Caco-2 (cell line): Measurements from ENCODE around the gene E2F4. TPM values are rescaled to one million over a fixed set of nuclear protein-coding genes. Genes with fewer than 3 reads are reported as not detected.

Source experiments
- BruUV-seq: library from RNA; stranded (reverse); fragments of 400-500 nt; replicated peaks from 2 replicates; lab custom pipeline; 2021; lab: Mats Ljungman, UMichigan
- CTCF ChIA-PET: fragments of 300-600 bp; sonication (Branson Sonifier 250); formaldehyde crosslinking; loops from one replicate; lab custom pipeline; 2022; ENCODE audit warnings: antibody characterized with exemption; lab: Charles Lee
- POLR2A ChIA-PET: fragments of 300-600 bp; sonication (Branson Sonifier 250); formaldehyde crosslinking; loops from one replicate; lab custom pipeline; 2022; ENCODE audit warnings: antibody characterized with exemption; lab: Charles Lee
- DNase-seq, 2 experiments: peaks; one replicate each; pipeline versions ENCODE4 v3.0.0 to v3.0.0-alpha.2; 2020 to 2022
- H3K27me3 ChIP-seq: replicated peaks from 2 replicates; pipeline ENCODE4 v1.6.0; 2011; ENCODE audit warnings: low read length; ENCODE audit not compliant: control insufficient read depth, insufficient read depth
- H3K36me3 ChIP-seq: 2 replicates; pipeline ENCODE4 v1.5.1; 2011; ENCODE audit warnings: low read length; ENCODE audit not compliant: control insufficient read depth, insufficient read depth
- H3K4me1 ChIP-seq: fragments of 250-450 bp; sonication (Bioruptor Pico); 2 replicates; pipeline ENCODE4 v1.5.1; 2020; ENCODE audit warnings: mild to moderate bottlenecking
- H3K4me3 ChIP-seq: 2 replicates; pipeline ENCODE4 v1.5.1; 2011; ENCODE audit warnings: low read depth, mild to moderate bottlenecking, control low read depth, low read length
- H3K9me3 ChIP-seq: fragments of 250-450 bp; sonication (Bioruptor Pico); 2 replicates; pipeline ENCODE4 v1.5.1; 2020; ENCODE audit warnings: mild to moderate bottlenecking, moderate library complexity
- H3K27ac Mint-ChIP-seq: one replicate; pipeline ENCODE4 v1.8.0; 2022; ENCODE audit warnings: mixed read lengths; ENCODE audit not compliant: unreplicated experiment
- H3K27me3 Mint-ChIP-seq: one replicate; pipeline ENCODE4 v1.8.0; 2022; ENCODE audit warnings: mixed read lengths; ENCODE audit not compliant: insufficient read depth, unreplicated experiment
- H3K36me3 Mint-ChIP-seq: one replicate; pipeline ENCODE4 v1.8.0; 2022; ENCODE audit warnings: mild to moderate bottlenecking, mixed read lengths; ENCODE audit not compliant: insufficient read depth, unreplicated experiment
- H3K4me1 Mint-ChIP-seq: one replicate; pipeline ENCODE4 v1.8.0; 2022; ENCODE audit warnings: low read depth, mixed read lengths; ENCODE audit not compliant: unreplicated experiment
- H3K4me3 Mint-ChIP-seq: one replicate; pipeline ENCODE4 v1.8.0; 2022; ENCODE audit warnings: mild to moderate bottlenecking, moderate library complexity, mixed read lengths; ENCODE audit not compliant: unreplicated experiment
- H3K9me3 Mint-ChIP-seq: one replicate; pipeline ENCODE4 v1.8.0; 2022; ENCODE audit warnings: mixed read lengths; ENCODE audit not compliant: unreplicated experiment
- CTCF ChIP-seq, 2 experiments: fragments of 200-600 bp in 1 of 2; IDR thresholded peaks; 1 replicate in 1 of 2; 2 replicates in 1 of 2; pipeline versions ENCODE4 v1.5.1 to v1.8.0; 2011 to 2022; ENCODE audit warnings: antibody characterized with exemption in 1 of 2, control low read depth in 1 of 2, inconsistent platforms in 1 of 2, low read depth in 1 of 2, low read length in 1 of 2, mild to moderate bottlenecking in 1 of 2, moderate library complexity in 1 of 2; ENCODE audit not compliant: insufficient read depth in 1 of 2, severe bottlenecking in 1 of 2, unreplicated experiment in 1 of 2
- intact Hi-C: fragments of 100-400 bp; cut with micrococcal nuclease; formaldehyde crosslinking; loops from one replicate; pipeline ENCODE4 v1.10.0; 2022; ENCODE audit not compliant: unreplicated experiment
- total RNA-seq: library from RNA; stranded (reverse); gene quantifications from 2 replicates; pipeline ENCODE4 v1.2.3, GENCODE V29; 2022

E2F4 gene
- total RNA-seq, 1 experiment from 2014 or later, result 115 TPM

GRCh38 chr16:67237396-67238277, 45.7 kb downstream of the E2F4 start:
- no TSS peak for BruUV-seq
- no peaks in the 10 kb centered on the region for H3K27me3 Mint-ChIP-seq
- DNase-seq, result no peak
- POLR2A ChIA-PET, result interaction anchor here (1.0 kb wide), 1 partner anchor 9 kb away, joined by 3 read pairs; the partner anchor contains the start of gene FHOD1
- H3K4me3 Mint-ChIP-seq, result no peak overlapping the region
- peaks cover 59% of the 10 kb centered on the region for H3K36me3 Mint-ChIP-seq
- H3K27me3 ChIP-seq, result no peaks in the 10 kb centered on the region
- no peak overlapping the region for H3K4me3 ChIP-seq
- H3K4me1 Mint-ChIP-seq, result peaks cover 13% of the 10 kb centered on the region
- CTCF ChIA-PET, result interaction anchor here (0.6 kb wide), 1 partner anchor 345 kb away, joined by 3 read pairs; no protein-coding TSS in a partner anchor
- intact Hi-C loops, result no loop called here
- no peaks in the 10 kb centered on the region for H3K9me3 Mint-ChIP-seq
- TF ChIP-seq CTCF (IDR thresholded peaks at IDR 0.05; ENCODE audit: insufficient read depth in 1 of 2, low read depth in 1 of 2, low read length in 1 of 2, severe bottlenecking in 1 of 2, unreplicated experiment in 1 of 2), result no peak
- peak overlapping the region; percentile 33 for H3K27ac Mint-ChIP-seq
- H3K36me3 ChIP-seq, result peaks cover 2% of the 10 kb centered on the region; the same call in 1 of the 2 replicates
- H3K9me3 ChIP-seq, result no peaks in the 10 kb centered on the region
- peaks cover 23% of the 10 kb centered on the region for H3K4me1 ChIP-seq

GRCh38 chr16:67238278-67238575, 46.3 kb downstream of the E2F4 start:
- no peak overlapping the region for H3K4me3 ChIP-seq
- peaks cover 23% of the 10 kb centered on the region for H3K4me1 ChIP-seq
- no peaks in the 10 kb centered on the region for H3K27me3 Mint-ChIP-seq
- peaks cover 2% of the 10 kb centered on the region; the same call in 1 of the 2 replicates for H3K36me3 ChIP-seq
- TF ChIP-seq CTCF (IDR thresholded peaks at IDR 0.05; ENCODE audit: insufficient read depth in 1 of 2, low read depth in 1 of 2, low read length in 1 of 2, severe bottlenecking in 1 of 2, unreplicated experiment in 1 of 2), result no peak
- no peak overlapping the region for H3K27ac Mint-ChIP-seq
- H3K27me3 ChIP-seq, result no peaks in the 10 kb centered on the region
- H3K4me3 Mint-ChIP-seq, result no peak overlapping the region
- ChIA-PET POLR2A (interaction anchor here (1.0 kb wide), 1 partner anchor 9 kb away, joined by 3 read pairs; the partner anchor contains the start of gene FHOD1), CTCF (interaction anchor here (0.6 kb wide), 1 partner anchor 86 kb away, joined by 4 read pairs; no protein-coding TSS in a partner anchor)
- H3K36me3 Mint-ChIP-seq, result peaks cover 53% of the 10 kb centered on the region
- intact Hi-C loops, result no loop called here
- H3K9me3 Mint-ChIP-seq, result no peaks in the 10 kb centered on the region
- H3K9me3 ChIP-seq, result no peaks in the 10 kb centered on the region
- DNase-seq, result no peak
- BruUV-seq, result no TSS peak
- peaks cover 15% of the 10 kb centered on the region for H3K4me1 Mint-ChIP-seq

- Histone ChIP-seq H3K9me3 (no peaks in the 10 kb centered on the region), H3K27me3 (no peaks in the 10 kb centered on the region), H3K4me3 (no peak overlapping the region), H3K36me3 (no peaks in the 10 kb centered on the region), H3K4me1 (peaks cover 26% of the 10 kb centered on the region)
- ChIA-PET CTCF (interaction anchor here (0.6 to 0.8 kb wide), 2 partner anchors 12 to 87 kb away, joined by 3 to 4 read pairs; partner anchors contain the start of gene TMEM208), POLR2A (interaction anchor here (0.6 kb wide), 1 partner anchor 101 kb away, joined by 3 read pairs; no protein-coding TSS in a partner anchor)
- H3K36me3 Mint-ChIP-seq, result peaks cover 46% of the 10 kb centered on the region
- DNase-seq, result no peak
- H3K9me3 Mint-ChIP-seq, result no peaks in the 10 kb centered on the region
- peak overlapping the region; percentile 3 for H3K27ac Mint-ChIP-seq
- intact Hi-C loops, result no loop called here
- no peak overlapping the region for H3K4me3 Mint-ChIP-seq
- no peak for TF ChIP-seq CTCF (IDR thresholded peaks at IDR 0.05; ENCODE audit: insufficient read depth in 1 of 2, low read depth in 1 of 2, low read length in 1 of 2, severe bottlenecking in 1 of 2, unreplicated experiment in 1 of 2)
- H3K4me1 Mint-ChIP-seq, result peaks cover 17% of the 10 kb centered on the region
- BruUV-seq, result no TSS peak
- no peaks in the 10 kb centered on the region for H3K27me3 Mint-ChIP-seq
Measured at GRCh38 chr16:67238806-67239470, 47.0 kb downstream of the E2F4 start.
